HepG2 (cell line): ENCODE data around the gene PDLIM4. TPM values are rescaled to one million over a fixed set of nuclear protein-coding genes. Genes with fewer than 3 reads are reported as not detected.

ENCODE experiments used
- ATAC-seq: fragments of 200-7000 bp; cut with Tn5 transposase; 3 replicates; pipeline ENCODE4 v1.9.1; 2020; ENCODE audit warnings: mild to moderate bottlenecking, moderate library complexity
- BruUV-seq: library from RNA; stranded (reverse); fragments of 400-500 nt; replicated peaks from 2 replicates; lab custom pipeline; 2021; lab: Mats Ljungman, UMichigan
- CTCF ChIA-PET: fragments of 300-600 bp; formaldehyde crosslinking; extraction: SDS; loops from one replicate; lab custom pipeline; 2021; ENCODE audit warnings: low total read pairs, inconsistent platforms, low intra/inter-chr PET ratio; lab: Yijun Ruan, JAX
- POLR2A ChIA-PET: fragments of 350-600 bp; sonication (Branson Sonifier 250); formaldehyde crosslinking; loops from one replicate; lab custom pipeline; 2020; ENCODE audit warnings: antibody characterized with exemption, inconsistent platforms; lab: Yijun Ruan, JAX
- DNase-seq: peaks from one replicate; pipeline ENCODE4 v3.0.0-alpha.2; 2015; ENCODE audit warnings: low spot score
- FAIRE-seq: peaks from 3 replicates; lab custom pipeline; 2011; peaks lifted over from hg19 to GRCh38; lab: Jason Lieb, UNC
- H2AFZ ChIP-seq: one replicate; pipeline ENCODE4 v1.6.1; 2011; ENCODE audit warnings: low read length, inconsistent platforms
- H3K27ac ChIP-seq: fragments of 300-600 bp; 3 replicates; pipeline ENCODE4 v1.8.0; 2011; ENCODE audit warnings: mixed run types, mild to moderate bottlenecking, mixed read lengths, low read length, inconsistent platforms; ENCODE audit not compliant: insufficient read depth; ENCODE audit errors: extremely low read length
- H3K27me3 ChIP-seq, 2 experiments: fragments of 200-600 bp in 1 of 2; 2 replicates in 1 of 2; 3 replicates in 1 of 2; pipeline versions ENCODE4 v1.6.0 to v1.8.0; 2011; ENCODE audit warnings: low read length in 2 of 2, mild to moderate bottlenecking in 2 of 2, moderate library complexity in 2 of 2, inconsistent platforms in 1 of 2; ENCODE audit not compliant: insufficient read depth in 2 of 2, control insufficient read depth in 1 of 2
- H3K36me3 ChIP-seq, 2 experiments: fragments of 200-600 bp in 1 of 2; replicated peaks in 1 of 2; 2 replicates in 1 of 2; 3 replicates in 1 of 2; pipeline versions ENCODE4 v1.5.1 to v1.8.0; 2011; ENCODE audit warnings: low read length in 2 of 2, inconsistent platforms in 1 of 2; ENCODE audit not compliant: insufficient read depth in 2 of 2, control insufficient read depth in 1 of 2
- H3K4me1 ChIP-seq: 2 replicates; pipeline ENCODE4 v1.5.1; 2012; ENCODE audit warnings: low read length, inconsistent platforms; ENCODE audit not compliant: insufficient read depth
- H3K4me2 ChIP-seq: 2 replicates; pipeline ENCODE4 v1.6.0; 2011; ENCODE audit warnings: low read depth, low read length, inconsistent platforms
- H3K4me3 ChIP-seq, 3 experiments: fragments of 200-600 bp in 1 of 3; sonication (generic), shearing (Covaris generic) in 1 of 3; replicated peaks in 1 of 3; 2 replicates each; pipeline ENCODE4 v1.5.1; 2011 to 2016; ENCODE audit warnings: low read length in 3 of 3, inconsistent platforms in 2 of 3, low read depth in 2 of 3, mild to moderate bottlenecking in 2 of 3, control low read depth in 1 of 3, mixed read lengths in 1 of 3; ENCODE audit not compliant: insufficient read depth in 1 of 3
- H3K79me2 ChIP-seq: one replicate; pipeline ENCODE4 v1.6.1; 2011; ENCODE audit warnings: low read length, inconsistent platforms; ENCODE audit not compliant: insufficient read depth
- H3K9ac ChIP-seq: 2 replicates; pipeline ENCODE4 v1.6.0; 2011; ENCODE audit warnings: mild to moderate bottlenecking, low read depth, low read length, inconsistent platforms; ENCODE audit not compliant: insufficient read depth
- H3K9me3 ChIP-seq: 2 replicates; pipeline ENCODE4 v1.5.1; 2012; ENCODE audit warnings: mild to moderate bottlenecking, low read length
- H4K20me1 ChIP-seq: 2 replicates; pipeline ENCODE4 v1.6.0; 2011; ENCODE audit warnings: inconsistent platforms, mild to moderate bottlenecking, low read length, moderate library complexity; ENCODE audit not compliant: insufficient read depth
- BORCS8-MEF2B ChIP-seq: sonication (generic); formaldehyde crosslinking; IDR thresholded peaks from 2 replicates; pipeline ENCODE4 v1.8.0; 2022; ENCODE audit warnings: mild to moderate bottlenecking, missing genetic modification reagents
- CREM ChIP-seq, 2 experiments: sonication (generic) in 1 of 2; formaldehyde crosslinking in 1 of 2; IDR thresholded peaks; 2 replicates each; pipeline versions ENCODE4 v1.4.0 to v1.6.1; 2016 to 2020; ENCODE audit warnings: antibody characterized with exemption in 1 of 2, mild to moderate bottlenecking in 1 of 2, missing genetic modification reagents in 1 of 2
- DZIP1 ChIP-seq: sonication (generic); formaldehyde crosslinking; IDR thresholded peaks from 2 replicates; pipeline ENCODE4 v1.5.0; 2020; ENCODE audit warnings: mild to moderate bottlenecking, missing genetic modification reagents
- KLF9 ChIP-seq: IDR thresholded peaks from 2 replicates; pipeline ENCODE4 v1.6.1; 2016; ENCODE audit warnings: low read depth
- MAF1 ChIP-seq: sonication (generic); formaldehyde crosslinking; IDR thresholded peaks from 2 replicates; pipeline ENCODE4 v1.5.0; 2020; ENCODE audit warnings: missing genetic modification reagents, borderline replicate concordance
- MTERF4 ChIP-seq: sonication (generic); formaldehyde crosslinking; IDR thresholded peaks from 2 replicates; pipeline ENCODE4 v1.8.0; 2023; ENCODE audit warnings: mild to moderate bottlenecking, missing genetic modification reagents
- SCMH1 ChIP-seq: sonication (generic); formaldehyde crosslinking; IDR thresholded peaks from 2 replicates; pipeline ENCODE4 v1.9.0; 2021; ENCODE audit warnings: missing genetic modification reagents, mild to moderate bottlenecking, borderline replicate concordance
- ZNF44 ChIP-seq: sonication (generic); formaldehyde crosslinking; IDR thresholded peaks from 2 replicates; pipeline ENCODE4 v1.5.1; 2020; ENCODE audit warnings: mild to moderate bottlenecking, missing genetic modification reagents
- ZNF484 ChIP-seq: sonication (generic); formaldehyde crosslinking; IDR thresholded peaks from 2 replicates; pipeline ENCODE4 v1.5.1; 2020; ENCODE audit warnings: mild to moderate bottlenecking, low read depth, missing genetic modification reagents, borderline replicate concordance
- ZNF550 ChIP-seq: sonication (generic); formaldehyde crosslinking; IDR thresholded peaks from 2 replicates; pipeline ENCODE4 v1.4.0; 2020; ENCODE audit warnings: mild to moderate bottlenecking, missing genetic modification reagents, borderline replicate concordance
- ZNF557 ChIP-seq: sonication (generic); formaldehyde crosslinking; IDR thresholded peaks from 2 replicates; pipeline ENCODE4 v1.4.0; 2020; ENCODE audit warnings: missing genetic modification reagents
- ZNF639 ChIP-seq: conservative IDR thresholded peaks from 2 replicates; pipeline ENCODE4 v1.6.1; 2018; ENCODE audit warnings: missing genetic modification reagents
- ZNF784 ChIP-seq: sonication (generic); formaldehyde crosslinking; IDR thresholded peaks from 2 replicates; pipeline ENCODE4 v1.5.1; 2020; ENCODE audit warnings: missing genetic modification reagents, mild to moderate bottlenecking, borderline replicate concordance
- WGBS: methylation state at CpG from one replicate; pipeline ENCODE4 v1.1.6; 2017; ENCODE audit warnings: low lambda C conversion rate; 5-methylcytosine and 5-hydroxymethylcytosine counted together
- in situ Hi-C: cut with HindIII; loops from 2 replicates; pipeline ENCODE4 v1.10.0; 2017; ENCODE audit warnings: low pct_unique_long_range_greater_than_20kb; ENCODE audit not compliant: extremely low pct_ligation_motif_present
- intact Hi-C: fragments of 100-400 bp; cut with micrococcal nuclease; formaldehyde crosslinking; loops from one replicate; pipeline ENCODE4 v1.10.0; 2022; ENCODE audit not compliant: unreplicated experiment
- polyA plus RNA-seq, 8 experiments: library from polyadenylated mRNA; depleted of rRNA in 3 of 8; stranded (reverse) in 7 of 8; unstranded in 1 of 8; fragments of >200 nt; fragmentation: Illumina TruSeq in 4 of 8; extraction: Trizol in 4 of 8; gene quantifications; 2 replicates each; pipeline versions ENCODE4 v1.2.1 to v1.2.3, GENCODE V29; 2011 to 2016; ENCODE audit warnings: low read depth in 4 of 8, missing spikeins in 1 of 8, mixed read lengths in 1 of 8; ENCODE audit not compliant: insufficient read depth in 1 of 8
- total RNA-seq, 5 experiments: library from RNA; depleted of rRNA; stranded (reverse); fragments of >200 nt; fragmentation: Illumina TruSeq; extraction: Trizol; gene quantifications; 2 replicates each; pipeline ENCODE4 v1.2.3, GENCODE V29; 2016; ENCODE audit warnings: low read depth in 1 of 5

PDLIM4 gene
- total and polyA plus RNA-seq, 2 of the 13 experiments (the other 11 are each of a cell fraction or from before 2014, with no cell fraction given): 1.1 to 2.3 TPM

GRCh38 chr5:132215329-132215728, 42.2 kb upstream of the PDLIM4 start:
- Histone ChIP-seq H3K9ac (no peak overlapping the region), H3K27ac (no peak overlapping the region), H3K27me3 (no peaks in the 10 kb centered on the region), H3K4me3 (no peak overlapping the region), H3K79me2 (no peaks in the 10 kb centered on the region), H3K36me3 (peaks cover 18 to 68% of the 10 kb centered on the region in 2 experiments), H3K9me3 (no peaks in the 10 kb centered on the region), H3K4me2 (no peak overlapping the region), H3K4me1 (no peaks in the 10 kb centered on the region), H4K20me1 (no peaks in the 10 kb centered on the region), H2AFZ (no peak overlapping the region)
- ChIA-PET POLR2A (interaction anchor here (0.9 kb wide), 1 partner anchor 275 kb away, joined by 3 read pairs; the partner anchor contains the start of gene IRF1), CTCF (no interaction called here)
- DNase-seq: no peak
- no peak for FAIRE-seq
- in situ Hi-C loops (no loop called here), intact Hi-C loops (no loop called here)
- TF ChIP-seq ZNF550 (CRISPR knock-in tag) (no peak), SCMH1 (CRISPR knock-in tag) (no peak), ZNF557 (CRISPR knock-in tag) (no peak), ZNF639 (CRISPR knock-in tag) (no peak), KLF9 (no peak), MAF1 (CRISPR knock-in tag) (no peak)
- no peak for ATAC-seq
- no TSS peak for BruUV-seq
- 84% methylated on average over 5 of the region's 5 CpGs for WGBS

- Histone ChIP-seq H3K9me3 (no peaks in the 10 kb centered on the region), H3K4me3 (no peak overlapping the region), H3K4me2 (no peak overlapping the region), H3K27ac (no peak overlapping the region), H3K79me2 (peaks cover 2% of the 10 kb centered on the region), H3K4me1 (no peaks in the 10 kb centered on the region), H4K20me1 (no peaks in the 10 kb centered on the region), H3K36me3 (peaks cover 9 to 44% of the 10 kb centered on the region in 2 experiments; a peak in 4 of 5 replicates), H2AFZ (no peak overlapping the region), H3K9ac (no peak overlapping the region), H3K27me3 (no peaks in the 10 kb centered on the region)
- FAIRE-seq (no peak), DNase-seq (no peak), ATAC-seq (no peak)
- intact Hi-C loops (no loop called here), in situ Hi-C loops (no loop called here)
- WGBS: 91% methylated on average over 4 of the region's 4 CpGs
- ChIA-PET POLR2A (no interaction called here), CTCF (no interaction called here)
- BruUV-seq: no TSS peak
- no peak for TF ChIP-seq ZNF484 (CRISPR knock-in tag)
- no peak for TF ChIP-seq BORCS8-MEF2B
- TF ChIP-seq CREM (IDR thresholded peaks at IDR 0.05): no peak
- no peak for TF ChIP-seq CREM (CRISPR knock-in tag; IDR thresholded peaks at IDR 0.05)
- no peak for TF ChIP-seq ZNF784 (CRISPR knock-in tag)
- no peak for TF ChIP-seq MTERF4 (CRISPR knock-in tag)
- TF ChIP-seq ZNF44: no peak
- TF ChIP-seq DZIP1 (CRISPR knock-in tag): no peak
These were observed 39.2 kb upstream of the PDLIM4 start for GRCh38 chr5:132218321-132218720.
